ENCODE results near the gene PTPRM.

- TF ChIP-seq EZH2phosphoT487 (IDR thresholded peaks at IDR 0.05; ENCODE audit: insufficient read depth, low read depth): no peak
- no peak for TF ChIP-seq EZH2 (IDR thresholded peaks at IDR 0.05; ENCODE audit: insufficient read depth, poor library complexity, severe bottlenecking)
Observed at GRCh38 chr18:8011361-8011760, 444.2 kb downstream of the PTPRM start.
